ENCODE results near the gene SP3.

SP3 gene

DNA sequence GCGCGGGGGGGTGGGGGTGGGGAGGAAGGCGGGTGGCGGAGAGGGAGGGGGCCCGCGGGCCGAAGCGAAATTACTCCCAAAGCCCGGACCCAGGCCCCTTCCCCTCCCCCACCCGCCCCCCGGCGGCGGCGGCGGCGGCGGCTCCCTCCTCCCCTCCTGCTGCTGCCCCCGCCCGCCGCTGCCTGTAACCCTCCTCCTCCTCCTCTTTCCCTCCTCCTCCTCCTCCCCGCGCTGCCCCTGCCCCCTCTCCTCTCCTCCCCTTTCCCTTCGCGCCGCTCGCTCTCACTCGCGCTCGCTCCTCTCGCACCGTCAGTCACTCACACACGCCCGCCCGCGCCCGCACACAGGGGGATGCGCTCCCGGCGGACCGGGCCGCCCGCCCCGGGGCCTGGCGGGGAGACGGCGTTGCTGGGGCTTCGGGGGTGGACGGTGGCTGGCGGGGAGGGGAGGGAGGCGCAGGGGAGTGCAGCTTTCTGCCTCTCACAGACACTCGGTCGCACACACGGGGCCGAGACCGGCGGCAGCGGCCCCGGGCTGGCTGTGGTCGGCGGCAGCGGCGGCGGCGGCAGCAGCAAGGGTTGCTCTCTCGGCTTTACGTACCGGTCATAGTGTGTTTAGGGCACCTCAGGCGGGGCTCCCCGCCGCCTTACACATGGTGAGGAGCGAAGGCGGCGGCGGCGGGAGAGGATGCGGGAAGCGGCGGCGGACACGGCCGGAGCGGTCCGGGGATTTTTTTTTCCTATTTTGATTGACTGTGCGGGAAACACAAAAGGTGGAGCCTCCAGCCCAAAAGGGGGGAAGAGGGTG is 405 bp downstream of the SP3 start:
- DNase-seq, result peak; percentile 77 to 92 (median 86)

DNA sequence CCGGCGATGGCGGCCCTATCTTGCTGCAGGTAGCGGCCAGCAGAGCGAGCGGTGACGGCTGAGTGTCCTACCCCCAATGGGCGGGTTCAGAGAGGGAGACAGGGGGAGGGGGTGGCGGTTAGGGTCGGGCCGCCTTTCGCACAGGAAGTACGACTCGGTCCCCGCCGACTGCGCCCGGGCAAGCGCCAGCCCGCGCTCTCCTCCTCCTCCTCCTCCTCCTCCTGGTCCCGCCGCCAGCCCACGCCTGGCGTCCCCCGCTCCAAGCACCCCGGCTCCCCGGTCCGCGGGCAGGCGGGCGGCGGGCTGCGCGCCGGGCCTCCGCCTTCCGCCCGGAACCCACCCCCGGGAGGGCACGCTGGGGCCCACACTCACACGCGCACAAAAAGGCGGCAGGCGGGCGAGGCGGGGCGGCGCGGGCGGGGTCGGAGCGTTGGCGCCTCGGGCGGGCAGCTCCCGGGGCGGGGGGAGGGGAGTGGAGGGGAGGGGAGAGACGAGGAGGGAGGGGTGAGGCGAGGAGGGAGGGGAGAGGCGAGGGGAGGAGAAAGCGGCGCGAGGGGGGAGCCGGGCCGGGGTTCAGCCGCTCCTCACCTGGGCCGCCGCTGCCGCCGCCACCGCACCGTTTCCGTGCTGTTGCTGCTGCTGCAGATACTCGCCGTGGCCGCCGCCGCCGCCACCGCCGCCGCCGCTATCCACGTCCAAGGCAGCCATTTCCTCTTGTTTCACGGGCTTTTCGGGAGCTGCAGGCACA is 1.2 kb downstream of the SP3 start:
- DNase-seq, result peak; percentile 88 to 97 (median 92)

DNA sequence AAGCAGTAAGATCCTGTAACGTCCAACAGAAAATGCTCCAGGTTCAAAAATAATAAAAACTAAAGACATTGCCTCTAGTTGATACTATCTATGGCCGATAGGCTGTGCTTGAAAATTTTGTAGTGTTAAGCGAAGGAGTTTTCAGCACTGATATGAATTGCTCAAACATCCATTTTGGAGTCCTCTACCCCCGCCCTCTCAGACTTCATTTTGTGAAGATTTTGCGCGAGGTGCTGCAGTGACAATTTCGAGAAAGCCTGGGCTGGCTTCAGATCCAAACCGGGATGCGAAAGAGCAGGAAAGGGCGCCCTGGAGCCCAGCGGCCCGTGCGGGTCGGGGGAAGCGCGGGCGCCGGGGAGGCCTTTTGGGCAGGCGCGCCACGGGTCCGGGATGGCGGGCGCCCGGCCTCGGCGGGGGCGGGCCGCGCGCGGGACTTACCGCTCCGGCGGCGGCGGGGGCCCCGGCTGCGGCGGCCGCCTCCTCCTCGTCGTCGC is 1.8 kb downstream of the SP3 start:
- peak in 5 of 6 experiments; percentile 62 to 91 (median 78) for DNase-seq

DNA sequence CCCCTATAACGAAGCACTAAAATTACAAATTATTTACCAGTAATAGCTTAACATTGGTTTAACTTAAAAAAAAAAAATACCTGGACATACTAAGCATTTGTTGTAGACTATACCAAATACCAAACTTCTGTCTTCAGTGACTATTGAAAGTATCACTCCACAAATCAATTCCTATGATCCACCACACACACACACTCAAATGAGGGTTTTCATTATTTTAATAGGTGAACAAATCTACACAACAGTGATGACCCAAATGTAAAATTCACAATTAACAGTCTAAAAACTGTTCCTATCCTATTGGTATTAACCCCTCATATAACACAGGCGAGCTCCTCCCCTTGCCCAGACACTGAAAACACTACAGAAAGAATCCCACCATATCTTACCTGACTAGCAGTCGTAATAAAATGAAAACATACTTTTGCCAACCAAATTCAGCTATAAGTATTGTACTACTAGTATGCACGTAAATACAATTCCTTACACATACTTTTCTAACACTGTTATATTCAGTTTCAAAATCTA is 2.5 kb downstream of the SP3 start:
- DNase-seq, result no peak

DNA sequence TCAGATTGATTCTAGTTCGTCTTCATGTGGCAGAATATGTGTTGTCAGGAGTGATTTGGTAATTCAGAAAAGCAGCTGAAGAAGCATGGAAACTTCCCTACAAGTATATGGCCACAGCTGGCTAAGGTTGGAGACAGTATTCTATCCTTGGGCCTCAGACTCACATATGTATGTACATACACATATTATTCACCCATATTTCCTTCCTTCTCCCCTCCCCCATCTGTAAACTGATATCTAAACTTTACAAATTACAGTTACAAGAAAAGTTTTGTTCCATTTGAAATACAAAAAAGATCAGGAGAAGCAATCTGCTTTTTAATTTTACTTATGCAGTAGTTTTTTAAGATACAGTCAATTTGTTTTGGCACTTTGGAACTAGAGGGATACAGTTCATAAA is 3.1 kb downstream of the SP3 start:
- no peak for DNase-seq

DNA sequence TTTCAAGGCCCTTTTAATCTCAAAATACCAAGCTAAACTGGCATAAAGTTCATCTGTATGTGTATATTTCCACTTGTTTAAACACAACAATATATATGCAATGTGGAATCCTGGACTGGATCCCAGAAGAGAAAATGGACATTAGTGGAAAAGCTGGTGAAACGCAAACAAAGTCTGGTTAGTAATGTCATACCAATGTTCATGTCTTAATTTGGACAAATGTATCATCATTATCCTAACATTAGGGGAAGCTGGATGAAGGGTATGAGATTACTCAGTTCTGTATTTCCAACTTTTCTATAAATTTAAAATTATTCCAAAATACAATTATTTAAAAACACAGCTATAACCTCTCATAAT is 3.8 kb downstream of the SP3 start:
- DNase-seq, result no peak

DNA sequence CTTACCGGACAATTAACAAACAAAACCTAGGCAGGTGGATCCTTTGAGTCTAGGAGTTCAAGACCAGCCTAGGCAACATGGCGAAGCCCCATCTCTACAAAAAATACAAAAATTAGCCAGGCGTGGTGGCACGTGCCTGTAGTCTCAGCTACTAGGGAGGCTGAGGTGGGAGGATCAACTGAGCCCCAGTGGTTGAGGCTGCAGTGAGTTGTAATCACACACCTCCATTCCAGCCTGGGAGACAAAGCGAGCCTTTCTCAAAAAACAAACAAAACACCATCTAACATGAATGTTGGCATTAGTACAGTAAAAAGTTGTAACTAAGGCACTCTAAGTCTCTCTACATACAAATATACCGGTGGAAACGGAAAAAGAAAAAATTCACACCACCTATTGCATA is 5.3 kb downstream of the SP3 start:
- DNase-seq, result no peak

DNA sequence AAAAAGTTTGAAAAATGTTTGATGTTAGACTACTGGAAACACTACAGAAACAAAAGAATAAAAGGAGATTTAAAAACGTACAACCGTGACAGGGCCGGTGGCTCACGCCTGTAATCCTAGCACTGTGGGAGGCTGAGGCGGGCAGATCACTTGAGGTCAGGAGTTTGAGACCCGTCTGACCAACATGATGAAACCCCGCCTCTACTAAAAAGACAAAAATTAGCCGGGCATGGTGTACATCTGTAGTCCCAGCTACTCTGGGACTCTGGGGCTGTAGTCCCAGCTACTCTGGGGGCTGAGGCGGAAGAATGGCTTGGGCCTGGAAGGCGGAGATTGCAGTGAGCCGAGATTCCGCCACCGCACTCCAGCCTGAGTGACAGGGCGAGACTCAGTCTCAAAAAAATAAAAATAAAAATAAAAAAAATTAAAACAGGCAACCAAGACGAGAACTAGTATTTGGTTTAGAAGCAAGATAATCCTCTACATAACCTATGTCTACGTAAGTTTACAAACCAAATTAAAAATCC is 5.8 kb downstream of the SP3 start:
- DNase-seq, result no peak

DNA sequence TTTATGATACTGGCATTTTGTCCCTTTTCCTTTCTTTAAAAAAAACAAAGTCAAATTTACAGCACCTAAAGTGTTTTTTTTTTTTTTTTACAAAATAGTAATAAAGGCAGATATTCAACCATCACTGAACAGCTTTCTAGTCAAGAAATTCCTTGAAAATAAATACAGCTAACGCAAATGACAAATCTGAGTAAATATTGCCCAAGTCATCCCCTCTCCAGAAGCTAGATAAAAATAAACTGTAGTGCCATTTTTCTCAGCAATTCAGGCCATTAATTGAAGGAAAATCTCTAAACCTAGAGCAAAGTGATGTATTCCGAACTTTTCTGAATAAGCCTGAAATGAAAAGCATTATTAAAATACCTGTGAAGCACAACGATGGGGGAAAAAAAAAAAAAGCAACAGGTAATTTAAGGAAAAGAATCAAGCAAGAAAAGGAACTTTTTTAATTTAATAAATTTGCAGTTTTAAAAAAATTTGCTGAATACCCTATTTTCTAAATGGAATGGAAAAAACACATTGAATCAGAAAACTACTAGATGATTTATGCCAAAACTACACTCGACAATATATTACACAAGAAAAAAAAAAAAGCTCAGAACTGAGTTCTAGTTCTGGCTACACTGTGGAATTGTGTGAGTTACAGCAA is 6.9 kb downstream of the SP3 start:
- no peak for DNase-seq

DNA sequence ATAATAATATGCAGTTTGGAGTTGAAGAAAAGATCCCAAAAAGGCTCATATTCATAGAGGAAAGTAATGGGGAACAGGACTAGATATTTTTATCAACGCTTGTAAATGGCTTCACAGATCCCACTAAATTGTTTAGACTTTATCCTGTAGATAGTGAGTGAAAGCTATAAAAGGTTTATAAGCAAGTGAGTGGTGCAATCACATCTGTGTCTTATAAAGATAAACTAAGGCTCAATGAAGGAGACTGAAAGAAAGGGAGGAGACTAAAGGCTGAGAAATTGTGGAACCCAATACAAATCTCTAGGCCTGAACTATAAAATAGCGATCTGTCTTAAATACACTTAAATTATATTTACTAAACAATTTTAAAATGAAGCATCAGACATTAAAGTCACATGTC is 7.7 kb downstream of the SP3 start:
- DNase-seq, result no peak

DNA sequence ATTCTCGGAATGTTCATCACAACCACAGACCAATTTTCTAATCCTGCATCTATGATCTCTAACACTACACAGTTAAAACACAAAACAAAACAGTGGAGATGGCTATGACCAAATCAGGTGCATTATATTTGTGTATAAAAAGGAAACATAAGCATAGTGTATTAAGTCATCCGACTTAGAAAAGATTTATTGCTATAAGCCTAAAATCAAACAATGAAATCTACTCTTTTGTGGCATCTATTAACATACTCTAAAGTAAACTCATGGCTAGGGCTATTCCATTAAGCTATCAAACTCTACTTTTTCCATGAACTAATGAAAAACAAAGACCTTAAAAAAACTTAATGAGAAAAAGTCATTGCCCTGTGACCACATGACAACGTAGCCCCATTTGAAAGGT is 8.7 kb downstream of the SP3 start:
- no peak for DNase-seq

DNA sequence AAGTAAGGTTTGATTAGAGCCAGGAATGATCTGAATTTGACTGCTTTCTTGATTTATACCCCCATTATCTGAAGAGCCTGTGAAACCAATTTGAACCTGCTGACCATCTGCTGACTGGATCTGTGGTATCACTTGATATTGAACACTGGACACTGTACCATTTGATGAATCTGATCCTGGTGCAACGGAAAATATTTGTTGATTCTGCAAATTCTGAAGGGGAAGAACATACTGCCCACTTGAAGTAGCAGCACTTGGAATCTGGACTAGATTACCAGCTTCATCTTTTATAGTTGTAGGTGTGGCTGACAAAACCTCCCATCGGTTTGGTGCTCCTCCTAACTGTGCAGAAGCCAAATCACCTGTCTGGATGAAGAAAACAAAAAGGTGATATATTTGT is 9.3 kb downstream of the SP3 start:
- no peak for DNase-seq

DNA sequence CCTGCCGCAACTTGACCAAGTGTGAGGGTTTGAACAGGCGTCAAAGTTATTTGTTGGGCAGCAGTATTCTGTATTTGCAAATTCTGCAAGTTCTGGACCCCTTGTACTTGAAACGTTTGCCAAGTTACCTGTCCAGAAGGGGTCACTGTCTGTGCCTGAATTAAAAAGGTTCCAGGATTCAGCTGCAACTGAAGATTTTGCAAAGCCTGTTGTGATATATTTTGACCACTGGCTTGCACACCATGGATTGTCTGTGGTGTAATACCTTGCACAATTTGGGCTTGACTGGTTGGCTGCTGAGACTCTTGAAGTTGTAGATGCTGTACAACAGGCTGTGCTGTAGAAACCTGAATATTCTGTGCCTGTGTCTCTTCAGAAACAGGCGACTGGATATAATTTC is 10.2 kb downstream of the SP3 start:
- DNase-seq, result no peak

DNA sequence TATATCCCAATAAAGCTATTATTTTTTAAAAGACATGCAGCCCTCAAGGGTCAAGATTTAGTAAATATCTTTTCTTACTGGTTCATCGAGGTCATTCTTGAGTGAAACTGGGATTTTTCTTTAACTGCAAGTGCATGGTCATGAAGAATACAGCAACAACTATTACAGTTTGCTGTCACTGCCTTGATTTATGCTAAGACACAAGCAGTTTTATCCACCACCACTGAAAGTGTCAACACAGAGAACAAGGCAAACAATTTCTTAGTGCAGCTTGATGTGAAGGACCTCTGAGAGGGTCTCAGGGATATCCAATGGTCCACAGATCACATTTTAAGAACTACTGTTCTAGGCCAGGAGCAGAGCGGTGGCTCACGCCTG is 12.1 kb downstream of the SP3 start:
- no peak for DNase-seq

DNA sequence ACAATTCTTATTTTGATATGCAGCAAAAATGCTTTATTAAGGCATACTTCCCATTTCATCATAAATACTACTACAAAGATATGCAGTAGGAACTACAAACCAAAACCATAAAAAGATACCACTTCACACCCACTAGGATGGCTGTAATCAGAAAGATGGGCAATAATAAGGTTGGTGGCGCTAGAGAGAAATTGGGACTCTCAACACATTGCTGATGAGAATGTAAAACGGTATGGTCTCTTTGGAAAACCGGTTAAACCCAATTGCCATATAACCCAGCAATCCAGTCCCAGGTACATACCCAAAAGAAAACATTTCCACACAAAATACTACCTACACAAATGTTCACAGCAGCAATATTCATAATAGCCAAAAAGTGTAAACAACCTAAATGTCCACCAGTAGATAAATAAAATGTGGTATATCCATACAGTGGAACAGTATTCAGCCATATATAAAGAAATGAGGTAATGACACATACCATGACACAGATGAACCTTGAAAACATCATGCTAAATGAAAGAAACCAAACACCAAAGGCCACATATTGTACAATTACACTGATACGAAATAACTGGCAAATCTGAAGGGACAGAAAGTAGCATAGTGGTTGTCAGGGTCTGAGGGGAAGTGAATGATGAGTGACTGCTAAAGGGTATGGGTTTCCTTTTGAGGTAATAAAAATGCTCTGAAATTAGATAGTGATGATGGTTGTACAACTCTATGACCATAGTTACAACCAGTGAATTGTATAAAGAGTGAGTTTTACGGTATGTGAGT is 12.7 kb downstream of the SP3 start:
- no peak for DNase-seq

DNA sequence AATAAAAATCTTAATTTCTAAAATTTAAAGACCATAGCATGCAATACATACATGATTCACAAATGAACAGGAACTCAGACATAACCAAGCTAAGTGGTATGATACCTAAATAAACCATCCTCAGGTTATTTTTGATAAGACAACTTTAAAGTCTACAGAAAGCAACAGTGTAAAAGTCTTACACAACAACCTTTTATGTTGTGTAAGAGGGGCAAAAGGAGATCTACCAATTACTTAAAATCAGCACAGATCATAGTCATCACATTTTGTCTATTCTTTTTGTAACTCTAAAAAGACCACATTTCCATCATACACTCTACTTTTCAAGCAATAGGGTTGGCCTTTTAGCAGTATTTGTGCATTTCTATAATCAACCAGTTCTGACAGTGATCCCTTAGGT is 16.3 kb downstream of the SP3 start:
- DNase-seq, result no peak

DNA sequence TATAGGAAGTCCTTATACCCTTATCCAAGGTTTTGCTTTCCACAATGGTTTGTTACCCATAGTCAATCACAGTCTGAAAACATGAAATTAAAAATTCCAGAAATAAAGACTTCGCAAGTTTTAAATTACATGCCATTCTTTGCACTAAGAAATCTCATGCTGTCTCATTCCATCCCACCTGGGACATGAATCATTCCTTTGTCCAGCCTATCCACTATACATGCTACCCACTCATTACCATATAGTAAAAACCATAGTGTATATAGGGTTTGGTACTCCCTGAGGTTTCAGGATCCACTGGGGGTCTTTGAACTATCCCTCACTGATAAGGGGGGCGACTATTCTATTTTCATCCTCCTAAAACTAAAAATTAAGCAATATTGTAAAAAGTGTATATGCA is 17.0 kb downstream of the SP3 start:
- DNase-seq, result no peak

DNA sequence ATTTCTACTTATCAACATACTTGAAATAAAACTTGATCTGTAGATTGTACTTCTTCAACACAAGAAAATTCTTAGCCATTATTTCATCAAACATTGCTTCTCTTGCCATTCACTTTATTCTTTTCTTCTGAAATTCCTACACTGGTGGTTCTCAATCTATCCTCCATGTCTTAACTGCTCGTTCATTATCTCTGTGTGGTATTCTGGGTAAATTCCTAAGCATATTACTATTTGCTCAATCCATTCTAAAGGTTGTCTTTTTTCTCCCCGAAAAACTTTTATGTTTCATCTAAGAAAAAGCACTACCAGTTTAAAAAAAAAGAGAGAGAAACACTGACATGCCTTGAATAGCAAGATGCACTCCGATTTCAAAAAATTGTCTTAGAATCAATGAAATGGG is 18.0 kb downstream of the SP3 start:
- DNase-seq, result no peak

DNA sequence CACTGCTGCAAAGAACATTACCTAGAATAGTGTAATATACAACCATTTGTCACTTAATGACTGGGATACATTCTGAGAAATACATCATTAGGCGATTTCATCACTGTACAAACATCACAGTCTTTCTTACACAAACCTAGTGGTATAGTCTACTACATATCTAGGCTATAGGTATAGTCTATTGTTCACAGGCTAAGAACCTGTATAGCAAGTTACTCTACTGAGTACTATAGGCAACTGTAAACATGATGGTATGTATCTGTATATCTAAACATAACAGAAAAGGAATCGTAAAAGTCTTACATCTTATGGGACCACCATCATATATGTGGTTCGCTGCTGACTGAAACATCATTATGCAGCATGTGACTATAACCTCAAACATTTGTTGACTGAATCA is 21.4 kb downstream of the SP3 start:
- no peak for DNase-seq

DNA sequence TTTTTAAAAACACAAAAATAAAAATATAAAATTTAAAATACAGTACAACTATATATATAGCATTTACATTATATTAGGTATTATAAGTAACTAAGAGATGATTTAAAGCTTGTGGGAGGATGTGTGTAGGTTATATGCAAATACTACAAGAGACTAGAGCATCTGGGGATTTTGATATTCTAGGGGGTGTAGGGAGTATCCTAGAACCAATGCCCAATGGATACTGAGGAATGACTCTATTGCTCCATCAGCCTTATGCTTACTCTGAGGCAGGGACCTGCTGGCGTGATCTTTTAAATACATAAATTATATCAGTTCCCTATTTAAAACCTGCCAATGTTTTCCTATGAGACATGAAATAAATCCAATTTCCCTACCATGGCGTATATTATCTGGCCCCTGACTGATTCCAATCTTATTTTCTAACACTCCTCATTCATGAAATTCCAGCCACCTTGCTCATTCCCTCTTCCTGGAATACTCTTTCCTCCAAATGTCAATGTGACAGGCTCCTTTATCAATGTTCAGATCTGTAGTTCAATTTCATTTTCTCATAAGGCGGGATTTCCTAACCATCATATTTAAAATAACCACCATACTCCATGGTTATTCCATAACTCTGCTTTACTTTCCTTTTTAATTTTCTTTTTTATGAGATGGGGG is 22.2 kb downstream of the SP3 start:
- DNase-seq, result no peak

DNA sequence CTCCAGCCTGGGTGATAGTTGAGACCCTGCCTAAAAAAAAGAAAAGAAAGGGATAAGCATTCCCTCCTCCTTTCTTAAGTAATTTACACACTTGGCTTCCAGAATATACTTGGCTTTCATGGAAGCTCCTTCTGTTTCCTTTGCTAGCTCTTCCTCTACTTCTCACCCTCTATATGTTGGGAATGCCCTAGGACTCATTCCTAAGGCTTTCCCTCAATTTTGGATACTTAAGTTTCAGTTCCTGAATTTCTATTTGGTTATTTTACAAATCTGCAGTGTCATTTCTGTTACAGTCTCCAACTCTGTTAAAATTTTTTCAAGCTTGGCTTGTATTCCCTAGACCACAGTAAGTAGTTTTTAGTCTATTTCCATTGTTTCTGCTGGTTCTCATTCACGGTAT is 23.6 kb downstream of the SP3 start:
- no peak for DNase-seq

Measured in stimulated activated naive CD4-positive, alpha-beta T cell (primary cell).